Measurements from ENCODE around the gene PTTG1IP.
A peak's percentile ranks its signal among the peaks of the same experiment; 100 is the strongest.

Gene PTTG1IP

DNA sequence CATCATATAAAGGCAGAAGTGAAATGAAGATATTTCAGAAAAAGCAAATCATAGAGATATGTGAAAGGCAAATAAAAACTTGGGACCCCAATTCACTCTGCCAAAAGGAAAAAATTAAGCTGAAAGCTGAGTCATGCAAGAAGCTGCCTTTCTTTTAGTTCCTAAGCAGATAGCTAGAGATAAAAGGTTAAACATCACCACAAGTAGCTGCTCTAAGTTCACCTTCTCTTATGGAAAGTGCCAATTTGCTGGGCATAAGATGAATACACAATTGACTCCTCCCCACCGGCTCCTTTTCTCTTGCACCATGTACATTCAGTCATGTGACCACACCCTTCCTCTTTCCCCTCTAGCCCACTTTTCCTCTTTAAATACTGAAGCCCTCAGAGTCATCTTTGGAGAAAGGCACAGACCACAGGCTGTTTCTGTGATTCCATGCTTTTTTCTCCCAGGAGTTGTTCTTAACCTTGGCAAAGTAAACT is 50.3 kb downstream of the PTTG1IP start:
- DNase-seq (ENCODE audit: low read depth): no peak

DNA sequence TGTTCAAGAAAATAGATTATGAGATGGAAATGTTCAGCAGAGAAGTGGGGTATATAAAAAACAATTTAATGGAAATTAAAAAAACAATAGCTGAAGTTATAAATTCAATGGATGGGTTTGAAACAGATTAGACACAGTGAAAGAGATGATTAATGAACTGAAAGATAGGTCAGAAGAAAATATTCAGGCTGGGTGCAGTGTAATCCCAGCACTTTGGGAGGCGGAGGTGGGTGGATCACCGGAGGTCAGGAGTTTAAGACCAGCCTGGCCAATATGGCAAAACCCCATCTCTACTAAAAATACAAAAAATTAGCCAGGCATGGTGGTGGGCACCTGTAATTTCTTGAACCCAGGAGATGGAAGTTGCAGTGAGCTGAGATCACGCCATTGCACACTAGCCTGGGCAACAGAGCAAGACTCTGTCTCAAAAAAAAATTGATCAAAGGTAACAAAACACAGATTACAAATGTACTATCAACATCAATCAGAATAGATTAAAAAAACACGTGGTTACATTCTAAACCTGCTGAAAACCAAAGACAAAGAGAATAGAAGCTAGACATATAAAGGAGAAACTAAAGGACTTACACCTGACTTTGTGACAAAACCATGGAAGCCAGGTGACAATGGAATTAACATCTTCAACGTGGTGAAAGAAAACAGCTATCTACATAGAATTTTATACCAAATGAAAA is 50.9 kb downstream of the PTTG1IP start:
- DNase-seq (ENCODE audit: low read depth): no peak

DNA sequence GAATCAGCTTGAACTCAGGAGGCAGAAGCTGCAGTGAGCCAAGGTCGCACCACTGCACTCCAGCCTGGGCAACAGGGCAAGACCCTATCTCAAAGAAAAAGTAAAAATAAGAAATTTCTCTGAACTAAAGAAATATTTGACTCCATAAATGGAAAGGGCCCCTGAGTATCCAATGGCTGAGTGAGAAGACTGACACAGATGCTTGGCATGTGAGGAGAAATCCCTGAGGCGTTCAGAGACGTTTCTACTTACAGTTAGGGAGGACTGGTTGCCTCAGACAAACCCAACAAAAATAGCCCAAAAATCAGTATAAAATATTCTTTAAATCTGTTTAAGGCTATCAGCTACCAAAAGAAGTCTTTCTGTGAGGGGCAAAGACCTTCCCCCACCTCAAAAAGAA is 52.6 kb downstream of the PTTG1IP start:
- DNase-seq (ENCODE audit: low read depth): peak; percentile 24

DNA sequence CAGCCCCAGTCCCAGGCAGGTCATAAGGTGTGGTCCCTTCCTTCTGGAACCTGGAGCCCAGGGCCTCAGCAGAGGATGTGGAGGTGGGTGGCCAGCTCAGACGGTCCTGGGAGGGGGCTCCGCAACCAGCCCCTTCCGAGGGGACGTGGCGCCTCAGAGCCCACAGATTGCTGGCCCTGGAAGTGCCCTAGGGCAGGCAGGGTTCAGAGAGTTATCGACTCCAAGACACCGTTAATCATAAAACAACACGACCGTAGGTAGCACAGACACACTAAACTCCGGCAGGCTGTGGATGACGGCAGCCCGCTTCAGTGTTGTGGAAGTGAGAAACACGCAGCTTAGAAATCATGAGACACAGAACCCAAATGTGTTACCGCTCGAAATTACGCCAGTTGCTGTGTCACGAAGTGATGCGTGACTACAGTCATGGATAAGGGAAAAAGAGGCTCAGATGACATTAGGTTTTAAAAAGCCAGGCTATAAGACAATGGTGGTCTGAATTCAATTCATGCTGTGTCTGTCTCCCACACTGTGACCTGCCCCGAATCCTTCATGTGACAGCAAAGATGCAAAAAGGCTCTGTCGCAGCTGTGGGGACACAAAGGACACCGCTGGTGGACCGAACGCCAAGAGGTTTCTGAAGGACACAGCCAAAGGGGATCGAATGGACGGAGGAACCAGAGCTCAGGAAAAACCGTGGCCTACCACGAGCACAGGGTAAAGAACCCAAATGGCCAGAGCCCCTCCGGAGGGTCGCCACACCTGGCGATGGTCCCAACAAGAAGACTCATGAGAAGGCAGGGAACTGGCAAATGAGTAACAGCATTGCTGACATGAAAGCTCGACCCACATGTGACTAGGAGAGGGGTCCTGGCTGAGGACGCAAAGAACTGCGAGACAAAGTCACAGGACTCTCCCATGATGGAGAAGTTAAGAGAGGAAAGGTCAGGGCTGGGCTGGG is 53.9 kb downstream of the PTTG1IP start:
- DNase-seq (ENCODE audit: low read depth): no peak

DNA sequence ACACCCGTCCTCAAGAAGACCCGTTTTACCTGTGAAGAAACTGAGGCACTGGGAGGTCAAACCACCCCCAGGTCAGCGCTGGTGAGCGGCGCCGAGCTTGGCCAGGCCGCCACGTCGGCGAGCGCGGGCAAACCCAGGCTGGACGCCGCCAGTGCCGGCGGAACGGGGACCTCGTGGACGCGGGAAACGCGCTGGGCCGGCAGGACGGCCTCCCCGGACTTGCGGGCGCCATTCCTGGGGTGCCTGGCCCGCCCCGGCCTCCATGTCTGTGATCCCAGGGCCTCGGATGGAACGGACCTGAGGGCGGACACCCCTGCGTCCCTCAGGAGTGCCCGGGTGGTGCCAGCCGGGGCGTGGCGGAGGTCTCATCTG is 54.9 kb downstream of the PTTG1IP start:
- no peak for DNase-seq (ENCODE audit: low read depth)

DNA sequence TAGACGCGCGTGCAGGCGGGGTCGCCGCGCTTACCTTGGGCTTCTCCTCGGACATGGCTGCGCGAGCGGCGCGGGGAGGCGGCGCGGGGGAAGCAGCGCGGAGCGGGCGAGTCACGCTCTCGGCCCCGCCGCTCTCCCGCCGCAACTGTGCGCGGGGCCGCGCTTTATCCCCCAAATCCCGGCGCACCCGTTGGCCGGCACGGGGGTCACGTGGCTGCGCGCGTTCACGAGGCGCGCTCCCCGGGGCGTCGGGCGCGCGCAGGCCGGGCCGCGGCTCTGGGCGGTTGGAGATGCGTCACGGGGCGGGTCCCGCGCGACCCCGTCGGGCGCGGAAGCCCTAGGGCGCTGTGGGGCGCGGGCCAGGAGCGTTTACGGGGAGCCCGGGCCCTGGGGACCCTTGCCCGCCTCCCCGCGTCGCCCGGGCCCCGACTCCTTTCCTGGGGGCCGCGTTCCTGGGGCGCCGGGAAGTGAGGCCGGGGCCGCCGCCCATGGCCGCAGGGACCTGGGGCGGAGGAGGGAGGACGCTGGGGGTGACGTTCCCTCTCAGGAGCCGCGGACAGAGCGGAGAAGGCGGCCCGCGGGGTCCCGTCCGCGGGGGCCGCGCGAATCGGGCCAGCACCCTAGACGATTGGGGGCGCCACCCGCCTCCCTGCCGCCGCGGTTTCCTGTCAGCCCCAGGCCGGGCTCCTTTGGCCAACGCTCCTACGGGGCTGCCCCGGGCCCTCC is 55.4 kb downstream of the PTTG1IP start, which contains the start of gene SUMO3:
Gene SUMO3, minus strand, starts transcription at position 149 of the 726 bp plus-strand sequence. Its CDS starts 94 bp downstream, at position 55.
- DNase-seq (ENCODE audit: low read depth): peak; percentile 83

DNA sequence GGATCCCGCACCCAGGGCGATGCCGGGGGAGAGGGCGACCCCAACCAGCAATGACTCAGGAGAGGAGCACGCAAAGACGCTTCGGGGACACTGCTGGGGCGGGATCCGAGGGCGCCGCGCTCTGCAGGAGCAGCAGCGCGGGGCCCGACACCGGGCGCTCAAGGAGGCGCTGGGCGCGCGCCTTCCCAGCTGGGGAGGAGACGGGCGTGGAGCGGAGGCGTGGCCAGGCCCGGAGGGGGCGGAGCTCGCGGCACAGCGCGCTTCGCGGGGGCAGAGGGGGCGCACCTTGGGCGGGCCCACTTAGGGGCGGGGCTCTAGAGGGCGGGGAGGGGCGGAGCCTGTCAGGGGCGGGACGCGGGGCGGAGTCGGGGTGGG is 56.0 kb downstream of the PTTG1IP start:
- peak; percentile 88 for DNase-seq (ENCODE audit: low read depth)

DNA sequence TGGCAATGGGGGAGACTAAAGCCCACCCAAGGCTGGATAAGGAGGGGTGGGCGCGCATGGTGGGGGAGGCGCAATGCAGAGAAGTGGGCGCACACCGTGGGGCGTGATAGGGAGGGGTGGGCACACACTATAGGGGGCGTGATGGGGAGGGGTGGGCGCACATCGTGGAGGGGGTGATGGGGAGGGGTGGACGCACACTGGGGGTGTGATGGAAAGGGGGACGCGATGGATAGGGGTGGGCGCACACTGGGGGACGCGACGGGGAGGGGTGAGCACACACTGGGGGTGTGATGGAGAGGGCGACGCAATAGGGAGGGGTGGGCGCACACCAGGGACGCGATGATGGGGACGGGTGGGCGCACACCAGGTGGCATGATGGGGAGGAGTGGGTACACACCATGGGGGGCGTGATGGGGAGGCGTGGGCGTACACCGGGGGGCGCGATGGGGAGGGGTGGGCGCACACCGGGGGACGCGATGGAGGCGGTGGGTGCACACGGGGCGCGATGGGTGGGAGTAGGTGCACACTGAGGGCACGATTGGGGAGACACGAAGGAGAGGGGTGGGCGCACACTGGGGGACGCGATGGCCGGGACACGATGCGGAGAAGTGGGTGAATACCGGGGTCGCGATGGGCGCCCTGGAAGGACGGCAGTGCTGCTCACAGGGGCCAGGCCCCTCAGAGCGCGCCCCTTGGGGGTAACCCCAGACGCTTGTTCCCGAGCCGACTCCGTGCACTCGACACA is 56.6 kb downstream of the PTTG1IP start:
- DNase-seq (ENCODE audit: low read depth): no peak

DNA sequence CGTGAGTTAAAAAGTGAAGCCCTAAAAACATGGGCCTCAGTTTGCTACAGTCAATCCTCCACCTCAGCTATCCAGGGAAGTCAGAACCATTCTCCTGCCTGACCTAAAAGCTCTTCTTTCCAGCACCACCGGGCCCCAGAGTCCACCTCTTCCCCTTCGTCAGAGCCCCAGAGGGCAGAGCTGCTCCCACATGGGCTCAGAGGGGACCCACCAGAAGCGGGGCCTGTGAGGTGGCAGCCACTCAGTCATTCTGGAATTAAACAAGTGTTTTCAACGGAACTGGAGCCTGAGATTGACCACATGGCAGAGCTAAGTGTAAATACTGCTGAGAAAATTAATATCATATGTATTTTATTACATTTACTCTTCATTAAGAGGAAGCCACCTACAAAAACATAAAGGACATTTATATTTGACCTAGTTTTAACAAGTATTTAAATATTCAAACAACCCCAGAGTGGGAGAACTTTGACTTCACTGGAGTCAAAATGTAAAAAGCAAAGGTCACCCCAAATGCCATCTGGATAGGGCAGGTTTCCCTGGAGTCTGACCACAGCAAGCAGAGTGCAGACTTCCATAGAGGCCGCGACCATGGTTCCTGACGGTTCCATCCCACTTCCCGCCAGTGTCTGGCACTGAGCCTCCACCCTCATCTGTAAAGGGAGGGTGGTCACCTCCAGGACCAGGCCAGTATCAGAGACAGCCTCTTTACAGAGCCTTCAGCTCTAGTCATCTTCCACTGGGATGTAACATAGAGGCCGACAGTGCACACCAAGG is 57.5 kb downstream of the PTTG1IP start:
- no peak for DNase-seq (ENCODE audit: low read depth)

DNA sequence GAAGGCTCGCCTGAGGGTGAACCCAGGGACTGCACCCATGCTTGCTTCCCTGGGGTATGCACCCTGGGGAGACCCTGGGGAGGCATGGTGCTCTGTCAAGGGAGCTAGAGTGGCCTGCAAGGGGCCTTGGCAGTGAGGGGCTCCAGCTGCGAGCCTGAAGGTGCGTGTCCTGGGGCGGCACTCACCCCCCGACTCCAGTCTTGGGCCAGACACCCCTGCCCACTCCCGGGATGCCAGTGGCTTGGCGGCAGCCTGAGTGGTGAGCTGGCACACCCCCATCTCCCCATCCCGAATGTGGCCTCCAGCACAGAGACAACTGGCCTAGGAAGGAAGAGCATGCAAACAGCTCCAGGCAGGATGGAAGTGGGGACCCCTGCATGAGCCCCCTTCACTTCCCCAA is 58.3 kb downstream of the PTTG1IP start:
- no peak for DNase-seq (ENCODE audit: low read depth)

DNA sequence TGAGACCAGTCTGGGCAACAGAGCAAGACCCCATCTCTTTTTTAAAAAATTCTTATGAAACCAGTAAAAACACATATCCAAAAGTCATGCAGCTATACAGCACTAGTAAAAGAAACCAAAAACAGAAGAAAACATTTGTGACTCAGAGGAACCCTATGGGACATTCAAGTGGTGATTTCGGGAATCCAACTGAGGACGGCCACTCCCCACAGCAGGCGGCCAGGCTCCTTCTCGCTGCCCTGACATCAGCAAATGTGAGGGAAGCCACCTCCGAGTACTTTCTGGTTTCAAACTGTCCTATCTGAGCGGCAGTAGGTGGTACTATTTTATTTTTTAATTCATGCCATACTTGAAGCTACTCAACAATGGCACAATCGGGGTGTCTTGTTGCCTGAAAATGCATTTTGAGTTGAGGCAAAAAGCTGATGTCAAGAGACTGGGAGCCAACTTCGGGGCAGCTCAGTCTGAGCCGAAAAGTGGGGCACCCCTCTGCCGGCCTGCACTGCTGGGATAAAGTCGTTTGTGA is 58.9 kb downstream of the PTTG1IP start:
- DNase-seq (ENCODE audit: low read depth): no peak

DNA sequence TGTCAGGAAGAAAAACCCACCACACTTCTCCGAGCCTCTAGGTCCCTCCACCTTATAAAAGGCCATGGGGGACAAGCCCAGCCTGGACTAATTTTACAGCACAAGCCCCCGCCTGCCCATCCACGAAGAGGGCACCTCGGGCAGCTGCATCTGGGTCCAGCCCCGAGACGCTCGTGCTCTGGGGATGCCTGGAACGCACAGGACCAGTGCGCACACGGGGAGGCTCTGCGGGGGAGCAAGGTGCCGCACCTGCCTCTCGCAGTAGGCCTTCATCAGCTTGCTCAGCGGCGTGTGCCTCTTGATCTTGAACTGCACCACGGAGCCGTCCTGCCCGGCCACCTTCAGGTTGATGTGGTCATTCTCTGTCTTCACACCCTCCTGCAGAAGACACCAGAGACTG is 59.8 kb downstream of the PTTG1IP start:
- DNase-seq (ENCODE audit: low read depth): no peak

DNA sequence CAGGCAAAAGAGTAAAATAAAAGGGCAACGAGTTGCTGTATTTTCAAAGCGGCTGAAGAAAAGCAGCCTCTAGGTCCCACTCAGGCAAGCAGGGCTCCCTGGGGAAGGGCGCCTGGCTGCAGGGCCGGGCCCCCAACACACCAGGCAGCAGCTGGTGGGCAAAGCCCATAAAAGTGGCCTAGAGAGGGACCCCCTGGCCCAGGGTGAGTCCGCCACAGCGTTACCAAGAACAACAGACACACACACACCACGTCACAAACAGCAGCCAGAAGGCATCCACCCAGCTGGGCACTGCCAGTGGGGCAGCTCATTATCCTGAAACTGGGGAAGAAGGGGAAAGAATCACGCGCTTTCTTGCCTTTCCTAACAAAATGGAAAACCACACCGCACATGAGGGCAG is 60.3 kb downstream of the PTTG1IP start:
- DNase-seq (ENCODE audit: low read depth): no peak

DNA sequence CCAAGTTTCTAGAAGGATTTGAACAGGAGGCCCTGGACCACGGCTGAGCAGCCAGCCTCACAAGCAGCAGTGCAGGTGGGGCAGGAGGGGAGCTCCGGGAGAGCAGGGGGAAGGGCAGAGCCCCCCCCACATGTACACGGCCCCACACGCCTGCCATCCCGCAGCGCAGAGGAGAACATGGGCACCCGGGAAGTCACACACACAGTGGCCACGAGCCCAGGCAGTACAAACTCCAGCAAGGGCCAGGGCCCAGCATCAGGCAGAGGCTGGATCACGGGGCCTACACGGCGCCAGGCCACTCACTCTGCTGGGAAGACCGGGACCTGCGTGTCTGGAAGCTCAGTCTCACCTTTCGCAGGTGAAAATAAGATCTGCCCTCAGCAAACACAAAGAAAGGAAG is 60.9 kb downstream of the PTTG1IP start:
- DNase-seq (ENCODE audit: low read depth): no peak

DNA sequence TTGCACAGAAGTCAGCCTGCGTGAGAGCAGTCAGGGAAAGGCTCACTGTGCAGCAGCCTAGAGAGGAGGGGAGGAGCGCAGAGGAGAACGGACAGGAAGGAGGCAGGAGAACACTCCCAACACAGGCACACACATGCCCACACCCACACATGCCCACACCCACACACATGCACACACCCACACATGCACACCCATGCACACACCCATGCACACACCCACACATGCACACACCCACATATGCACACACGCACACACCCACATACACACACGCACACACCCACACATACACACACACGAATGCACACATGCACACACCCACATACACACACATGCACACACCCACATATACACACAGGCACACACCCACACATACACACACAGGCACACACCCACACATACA is 62.7 kb downstream of the PTTG1IP start:
- no peak for DNase-seq (ENCODE audit: low read depth)

DNA sequence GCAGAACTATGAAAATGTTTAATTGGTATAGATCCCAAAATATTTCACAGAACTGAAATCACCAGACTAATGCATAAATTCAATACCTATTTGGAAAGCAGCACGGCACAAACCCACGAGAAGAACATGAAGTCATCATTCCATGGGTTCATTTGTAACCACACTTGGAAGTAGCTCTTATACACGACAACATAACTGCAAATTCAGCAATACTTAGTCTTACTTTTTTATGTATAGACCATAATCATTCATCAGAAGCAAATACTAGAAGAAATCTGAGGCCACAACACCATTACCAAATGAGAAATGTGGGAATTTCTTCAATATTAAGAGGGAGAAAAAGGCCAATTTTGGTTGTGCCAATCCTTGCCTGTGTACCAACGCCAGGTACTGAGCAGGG is 67.6 kb downstream of the PTTG1IP start:
- DNase-seq (ENCODE audit: low read depth): no peak

DNA sequence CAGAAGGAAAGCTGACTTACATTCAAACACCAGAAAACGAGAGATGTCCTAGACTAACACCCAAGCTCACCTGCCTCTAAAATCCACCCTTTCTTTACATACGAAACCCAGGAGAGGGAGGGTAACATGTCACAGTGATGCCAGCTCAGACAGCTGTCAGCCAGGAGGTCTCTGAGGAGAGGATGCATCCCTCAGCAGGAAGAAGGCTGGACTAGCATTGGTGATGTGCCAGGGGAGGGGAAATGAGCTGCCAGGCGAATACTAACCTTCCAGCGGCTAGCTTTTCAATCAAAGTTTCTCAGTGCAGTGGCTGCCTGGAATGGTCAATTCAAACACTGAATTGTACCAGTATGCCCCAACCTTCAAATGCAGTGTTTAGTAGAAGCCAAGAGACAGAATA is 68.3 kb downstream of the PTTG1IP start:
- DNase-seq (ENCODE audit: low read depth): no peak

DNA sequence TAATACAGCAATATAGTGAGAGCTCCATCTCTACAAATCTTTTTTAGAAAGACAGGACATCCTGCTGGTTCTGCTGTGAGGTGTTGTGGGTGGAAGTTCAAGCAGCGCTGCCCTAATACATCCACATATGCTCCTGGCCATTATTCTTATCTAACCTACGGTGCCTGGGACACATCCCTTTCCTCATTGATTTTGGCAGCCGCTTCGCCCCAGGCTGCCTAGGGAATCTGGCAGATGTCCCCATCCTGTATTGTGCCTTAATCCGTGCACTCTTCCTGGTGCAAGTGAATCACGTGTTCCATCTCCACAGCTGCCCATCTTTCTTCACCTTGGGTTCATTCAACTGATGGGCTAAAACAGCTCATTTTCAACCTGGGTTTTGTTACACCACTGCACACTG is 68.7 kb downstream of the PTTG1IP start:
- no peak for DNase-seq (ENCODE audit: low read depth)

DNA sequence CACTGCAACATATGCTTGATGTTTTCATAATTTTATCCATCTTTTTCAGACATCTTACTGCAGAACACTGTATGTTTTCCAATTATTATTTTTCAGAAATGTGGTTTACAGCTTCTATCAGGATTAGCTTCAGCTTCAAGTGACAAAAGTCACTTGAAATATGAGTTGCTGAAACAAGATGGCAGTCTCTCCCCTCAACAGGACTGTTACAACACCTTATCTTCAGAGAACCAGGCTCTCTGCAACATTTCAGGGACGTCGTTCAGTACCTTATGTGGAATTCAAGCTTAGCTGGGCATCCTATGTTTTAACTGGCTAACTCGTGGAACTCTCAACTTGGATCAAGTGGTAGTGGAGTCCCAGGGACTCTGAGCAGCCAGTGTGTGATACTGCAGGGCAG is 69.8 kb downstream of the PTTG1IP start:
- DNase-seq (ENCODE audit: low read depth): no peak

DNA sequence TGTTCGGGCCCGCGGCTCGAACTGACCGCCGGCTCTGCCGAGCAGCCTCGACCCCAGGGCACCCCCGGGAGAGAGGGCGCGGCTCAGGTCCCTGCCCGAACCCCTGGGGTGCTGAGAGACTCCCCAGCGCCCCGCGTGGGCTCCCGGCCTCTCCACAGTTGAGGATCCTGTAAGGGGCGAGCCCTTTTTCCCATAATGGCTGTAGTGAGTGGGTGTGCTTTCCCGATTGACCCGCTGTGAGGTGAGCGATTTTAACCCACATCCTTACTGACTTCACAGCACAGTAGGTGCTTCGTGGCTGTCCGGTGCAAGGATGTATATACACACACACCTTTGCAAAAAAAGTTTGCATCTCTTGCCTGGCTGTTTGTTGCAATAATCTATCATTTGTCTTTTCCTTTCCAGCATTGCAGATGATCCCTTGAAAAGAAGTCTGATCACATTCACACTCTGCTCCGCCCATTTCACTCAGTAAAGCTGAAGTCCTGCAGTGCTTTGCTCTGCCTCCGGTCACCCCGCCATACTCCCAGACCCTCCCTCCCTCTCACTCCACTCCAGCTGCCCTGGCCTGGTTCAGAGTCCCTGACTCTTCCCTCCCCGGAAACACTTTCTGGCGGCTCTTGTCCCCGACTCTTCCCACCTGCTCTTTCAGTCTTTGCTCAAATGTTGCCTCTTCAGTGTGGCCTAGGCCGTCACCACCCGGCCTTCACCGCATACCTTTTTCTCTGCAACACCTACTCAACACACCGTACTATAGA is 70.9 kb downstream of the PTTG1IP start:
- DNase-seq (ENCODE audit: low read depth): no peak

Data from fibroblast of gingiva (primary cell).